ENCODE data around the gene MYL5. TPM values are rescaled to one million over a fixed set of nuclear protein-coding genes. Genes with fewer than 3 reads are reported as not detected.
"Not testable (repeated sequence)": the region's sequence is repeated elsewhere in the genome, so short reads cannot be mapped to it uniquely, and the experiment has no call there.

Gene MYL5
- total RNA-seq, 1 donor from 2014 or later, result 17.8 TPM

DNA sequence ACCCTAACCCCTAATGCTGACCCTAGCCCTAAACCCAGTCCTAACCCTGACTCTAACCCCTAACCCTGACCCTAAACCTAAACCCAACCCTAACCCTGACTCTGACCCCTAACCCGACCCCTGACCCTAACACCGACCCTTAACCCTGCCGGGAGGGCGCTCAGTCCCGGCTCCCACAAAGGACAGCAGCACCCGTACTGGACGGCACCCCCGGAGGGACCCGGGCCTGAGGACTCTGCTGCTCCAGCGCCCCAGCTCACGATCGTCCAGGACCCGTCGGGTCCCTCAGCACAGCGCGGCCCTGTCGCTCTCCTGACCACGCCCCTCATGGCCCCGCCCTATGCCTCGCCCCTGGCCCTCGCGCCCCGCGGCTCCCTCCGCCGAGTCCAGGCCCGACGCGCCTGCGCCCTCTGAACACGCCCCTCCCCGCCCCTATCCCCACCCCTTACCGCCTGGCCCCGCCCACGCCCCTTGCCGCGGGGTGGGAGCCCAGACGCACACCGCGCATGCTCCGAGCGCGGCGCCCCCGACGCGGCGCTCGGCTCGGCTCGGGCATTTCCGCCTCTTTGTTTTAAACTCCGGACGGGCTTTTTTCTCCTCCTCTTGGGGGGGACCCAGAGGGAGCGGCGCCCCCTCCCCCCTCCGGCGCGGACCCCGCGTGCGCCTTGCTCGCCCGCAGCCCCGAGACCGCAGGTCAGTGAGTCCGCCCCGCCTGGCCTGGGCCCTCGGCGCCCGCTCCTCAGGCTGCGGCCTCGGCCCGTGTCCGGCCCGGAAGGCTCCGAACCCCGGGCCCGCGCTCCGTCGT is 31.1 kb downstream of the MYL5 start, which contains the start of gene PCGF3:
Gene PCGF3, plus strand, starts transcription at position 555 of the 805 bp plus-strand sequence. CDS start 27,849 bp downstream, outside the sequence.
- peak; percentile 96 for DNase-seq (ENCODE audit: low spot score)

DNA sequence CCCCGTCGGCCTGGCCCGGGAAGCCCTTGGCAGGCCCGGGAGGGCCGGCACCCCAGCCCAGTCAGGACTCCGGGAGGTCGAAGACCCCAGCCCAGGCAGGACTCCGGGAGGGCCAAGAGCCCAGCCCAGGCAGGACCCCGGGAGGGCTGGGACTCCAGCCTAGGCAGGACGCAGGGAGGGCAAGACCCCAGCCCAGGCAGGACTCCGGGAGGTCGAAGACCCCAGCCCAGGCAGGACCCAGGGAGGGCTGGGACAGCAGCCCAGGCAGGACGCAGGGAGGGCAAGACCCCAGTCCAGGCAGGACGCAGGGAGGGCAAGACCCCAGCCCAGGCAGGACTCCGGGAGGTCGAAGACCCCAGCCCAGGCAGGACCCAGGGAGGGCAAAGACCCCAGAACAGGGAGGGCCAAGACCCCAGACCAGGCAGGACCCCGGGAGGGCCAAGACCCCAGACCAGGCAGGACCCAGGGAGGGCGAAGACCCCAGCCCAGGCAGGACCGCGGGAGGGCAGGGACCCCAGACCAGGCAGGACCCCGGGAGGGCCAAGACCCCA is 31.8 kb downstream of the MYL5 start:
- DNase-seq (ENCODE audit: low spot score), result not testable (repeated sequence)

DNA sequence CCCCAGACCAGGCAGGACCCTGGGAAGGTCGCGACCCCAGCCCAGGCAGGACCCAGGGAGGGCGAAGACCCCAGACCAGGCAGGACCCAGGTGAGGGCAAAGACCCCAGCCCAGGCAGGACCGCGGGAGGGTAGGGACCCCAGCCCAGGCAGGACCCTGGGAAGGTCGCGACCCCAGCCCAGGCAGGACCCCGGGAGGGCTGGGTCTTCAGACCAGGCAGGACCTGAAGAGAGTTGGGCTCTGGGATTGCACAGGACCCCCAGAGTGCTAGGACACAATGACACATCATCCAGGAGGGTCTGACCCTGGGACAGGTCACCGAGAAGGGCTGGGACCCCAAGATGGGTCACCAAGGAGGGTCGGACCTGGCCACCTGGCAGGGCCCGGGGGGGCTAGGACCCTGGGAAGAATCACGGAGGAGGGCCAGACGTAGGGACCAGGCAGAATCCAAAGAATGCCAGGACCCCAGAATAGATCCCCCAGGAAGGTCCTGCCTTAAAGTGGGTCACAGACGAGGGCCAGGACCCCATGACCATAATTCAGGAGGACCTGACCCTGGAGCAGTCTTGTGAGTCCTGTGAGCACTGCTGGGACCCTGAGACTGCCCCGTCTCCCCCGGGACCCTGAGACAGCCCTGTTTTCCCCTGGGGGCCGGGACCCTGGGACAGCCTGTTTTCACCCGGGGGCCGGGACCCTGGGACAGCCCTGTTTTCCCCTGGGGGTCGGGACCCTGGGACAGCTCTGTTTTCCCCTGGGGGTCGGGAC is 32.7 kb downstream of the MYL5 start:
- no peak for DNase-seq (ENCODE audit: low spot score)

DNA sequence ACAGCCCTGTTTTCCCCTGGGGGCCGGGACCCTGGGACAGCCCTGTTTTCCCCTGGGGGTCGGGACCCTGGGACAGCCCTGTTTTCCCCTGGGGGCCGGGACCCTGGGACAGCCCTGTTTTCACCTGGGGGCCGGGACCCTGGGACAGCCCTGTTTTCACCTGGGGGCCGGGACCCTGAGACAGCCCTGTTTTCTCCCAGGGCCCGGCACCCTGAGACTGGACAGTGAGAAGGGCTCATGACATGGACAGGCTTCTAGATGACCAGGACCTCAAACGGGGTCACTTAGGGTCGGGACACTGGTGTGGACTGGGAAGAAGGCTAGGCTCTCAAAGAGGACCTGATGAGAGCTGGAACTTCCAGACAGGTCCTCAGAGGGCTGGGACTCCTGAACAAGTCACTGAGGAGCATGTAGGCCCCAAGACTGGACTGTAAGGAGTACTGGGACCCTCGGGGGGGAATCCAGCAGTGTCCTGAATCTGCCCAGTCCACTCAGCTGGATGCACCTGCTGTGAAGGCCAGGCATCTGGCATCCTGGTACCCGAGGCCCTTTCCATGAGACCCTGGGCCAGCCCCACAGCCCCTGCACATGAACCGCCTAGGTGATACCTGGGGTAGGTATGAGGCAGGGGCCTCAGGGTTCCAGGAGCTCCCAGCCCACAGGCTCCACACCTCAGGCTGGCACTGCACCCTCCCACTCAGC is 33.7 kb downstream of the MYL5 start:
- no peak for DNase-seq (ENCODE audit: low spot score)

DNA sequence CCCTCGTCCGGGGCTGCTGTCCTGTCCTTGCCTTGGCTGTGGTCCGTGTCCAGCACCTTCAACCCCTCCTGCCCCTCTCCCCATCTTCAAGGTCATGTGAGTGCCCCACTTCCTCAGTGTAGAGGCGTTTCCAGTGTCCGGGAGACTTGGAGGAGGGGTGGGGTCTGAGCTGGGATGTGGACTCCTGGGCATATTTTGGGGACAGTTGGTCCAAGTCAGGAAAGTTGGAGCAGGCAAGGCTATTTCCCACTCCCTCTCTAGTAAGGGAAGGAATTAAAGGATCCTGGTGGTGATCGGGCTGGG is 34.2 kb downstream of the MYL5 start:
- DNase-seq (ENCODE audit: low spot score), result no peak

DNA sequence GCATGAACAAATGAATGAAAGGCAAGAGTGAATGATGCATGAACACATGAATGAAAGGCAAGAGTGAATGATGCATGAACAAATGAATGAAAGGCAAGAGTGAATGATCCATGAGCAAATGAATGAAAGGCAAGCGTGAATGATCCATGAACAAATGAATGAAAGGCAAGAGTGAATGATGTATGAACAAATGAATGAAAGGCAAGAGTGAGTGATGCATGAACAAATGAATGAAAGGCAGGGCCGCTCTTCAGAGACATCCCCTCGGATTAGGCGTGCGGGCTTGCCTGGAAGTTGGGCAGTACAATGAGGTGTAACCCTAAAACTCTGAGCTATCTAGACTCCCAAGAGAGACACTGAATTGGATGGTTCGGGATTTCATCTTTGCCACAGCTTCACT is 35.0 kb downstream of the MYL5 start:
- no peak for DNase-seq (ENCODE audit: low spot score)

DNA sequence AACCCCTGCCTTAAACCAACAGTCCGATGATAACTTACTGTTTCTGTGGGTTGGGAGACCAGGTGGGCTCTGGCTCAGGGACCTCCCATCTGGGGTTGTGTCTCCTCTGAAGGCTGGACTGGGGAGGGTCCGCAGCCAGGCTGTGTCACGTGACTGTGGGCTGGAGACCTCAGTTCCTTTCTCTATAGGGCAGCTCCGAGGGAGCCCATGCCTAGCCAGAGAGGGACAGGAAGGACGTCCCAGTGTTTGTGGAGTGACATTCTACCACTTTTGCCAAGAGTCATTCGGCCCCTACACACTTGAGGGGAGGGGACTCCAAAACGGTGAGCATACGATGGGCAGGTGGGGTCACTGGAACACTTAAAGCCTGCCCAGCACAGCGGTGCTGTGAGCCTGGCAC is 35.8 kb downstream of the MYL5 start:
- DNase-seq (ENCODE audit: low spot score), result no peak

DNA sequence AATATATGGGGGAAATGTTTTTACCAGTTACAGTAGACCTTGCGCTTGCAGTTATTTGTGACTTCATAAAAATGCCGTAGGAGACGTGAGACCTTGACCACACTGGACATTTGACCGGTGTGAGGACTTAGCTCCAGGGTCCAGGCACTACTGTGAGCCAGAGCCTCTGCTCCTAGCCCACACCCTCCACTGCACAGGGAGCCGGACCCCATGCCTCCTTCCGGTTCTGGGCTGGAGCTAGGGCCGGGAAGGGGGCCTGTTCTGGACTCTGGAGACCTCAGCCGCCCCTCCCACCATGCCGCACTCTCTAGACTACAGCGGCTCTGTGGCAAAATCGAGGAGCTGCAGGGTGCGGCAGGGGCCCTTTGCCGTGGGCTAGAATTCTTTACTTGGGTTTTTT is 36.6 kb downstream of the MYL5 start:
- no peak for DNase-seq (ENCODE audit: low spot score)

DNA sequence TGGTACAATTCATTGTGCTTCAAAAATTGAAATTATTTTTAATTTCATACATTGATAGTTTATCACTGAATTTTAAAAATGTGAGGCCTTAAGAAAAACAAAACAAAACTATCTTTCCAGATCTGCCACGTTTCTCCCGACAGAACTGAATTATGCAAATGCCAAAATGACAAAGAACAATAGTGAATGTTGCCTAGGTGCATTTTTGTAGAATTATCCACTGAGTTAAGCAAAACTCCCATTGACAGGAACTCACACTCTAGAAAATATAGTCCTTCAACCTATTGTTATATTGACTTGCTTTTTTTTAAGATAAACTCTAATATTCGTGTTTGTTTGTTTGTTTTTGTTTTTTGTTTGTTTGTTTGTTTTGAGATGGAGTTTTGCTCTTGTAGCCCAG is 37.8 kb downstream of the MYL5 start:
- DNase-seq (ENCODE audit: low spot score), result no peak

DNA sequence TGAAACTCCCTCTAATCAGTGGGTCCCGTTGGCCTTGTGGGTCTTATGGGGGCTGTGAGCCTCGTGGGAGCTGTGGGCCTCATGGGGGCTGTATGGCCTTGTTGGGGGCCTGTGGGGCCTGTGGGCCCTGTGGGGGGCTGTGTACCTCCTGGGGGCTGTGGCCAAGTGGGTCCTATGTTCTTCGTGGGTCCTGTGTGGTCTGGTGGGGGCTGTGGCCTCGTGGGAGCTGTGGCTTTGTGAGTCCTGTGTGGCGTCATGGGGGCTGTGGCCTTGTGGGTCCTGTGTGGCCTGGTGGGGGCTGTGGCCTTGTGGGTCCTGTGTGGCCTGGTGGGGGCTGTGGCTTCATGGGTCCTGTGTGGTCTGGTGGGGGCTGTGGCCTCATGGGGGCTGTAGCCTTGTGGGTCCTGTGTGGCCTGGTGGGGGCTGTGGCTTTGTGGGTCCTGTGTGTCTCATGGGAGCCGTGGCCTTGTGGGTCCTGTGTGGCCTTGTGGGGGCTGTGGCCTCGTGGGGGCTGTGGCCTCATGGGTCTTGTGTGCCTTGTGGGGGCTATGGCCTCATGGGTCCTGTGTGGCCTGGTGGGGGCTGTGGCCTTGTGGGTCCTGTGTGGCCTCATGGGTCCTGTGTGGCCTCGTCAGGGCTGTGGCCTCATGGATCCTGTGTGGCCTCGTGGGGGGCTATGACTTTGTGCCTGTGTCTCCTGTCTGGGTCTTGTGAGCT is 38.7 kb downstream of the MYL5 start:
- no peak for DNase-seq (ENCODE audit: low spot score)

DNA sequence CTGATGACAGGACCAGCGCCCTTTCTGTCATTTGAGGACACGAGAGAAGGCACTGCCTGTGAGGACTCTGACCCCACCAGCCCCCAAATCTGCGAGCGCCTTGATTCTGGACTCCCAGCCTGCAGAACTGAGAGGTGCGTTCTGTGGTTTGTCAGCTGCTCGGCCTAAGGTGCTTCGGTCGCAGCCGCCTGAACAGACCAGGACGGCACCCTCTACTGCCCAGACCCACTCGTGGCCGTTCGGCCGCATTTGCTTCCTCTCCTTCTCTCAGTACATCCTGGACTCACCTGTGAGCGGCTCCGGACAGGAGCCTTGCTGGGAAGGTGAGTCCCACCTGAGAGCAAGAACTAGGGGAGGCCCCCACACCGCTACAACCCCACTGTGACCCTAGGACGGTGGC is 39.7 kb downstream of the MYL5 start:
- DNase-seq (ENCODE audit: low spot score), result no peak

DNA sequence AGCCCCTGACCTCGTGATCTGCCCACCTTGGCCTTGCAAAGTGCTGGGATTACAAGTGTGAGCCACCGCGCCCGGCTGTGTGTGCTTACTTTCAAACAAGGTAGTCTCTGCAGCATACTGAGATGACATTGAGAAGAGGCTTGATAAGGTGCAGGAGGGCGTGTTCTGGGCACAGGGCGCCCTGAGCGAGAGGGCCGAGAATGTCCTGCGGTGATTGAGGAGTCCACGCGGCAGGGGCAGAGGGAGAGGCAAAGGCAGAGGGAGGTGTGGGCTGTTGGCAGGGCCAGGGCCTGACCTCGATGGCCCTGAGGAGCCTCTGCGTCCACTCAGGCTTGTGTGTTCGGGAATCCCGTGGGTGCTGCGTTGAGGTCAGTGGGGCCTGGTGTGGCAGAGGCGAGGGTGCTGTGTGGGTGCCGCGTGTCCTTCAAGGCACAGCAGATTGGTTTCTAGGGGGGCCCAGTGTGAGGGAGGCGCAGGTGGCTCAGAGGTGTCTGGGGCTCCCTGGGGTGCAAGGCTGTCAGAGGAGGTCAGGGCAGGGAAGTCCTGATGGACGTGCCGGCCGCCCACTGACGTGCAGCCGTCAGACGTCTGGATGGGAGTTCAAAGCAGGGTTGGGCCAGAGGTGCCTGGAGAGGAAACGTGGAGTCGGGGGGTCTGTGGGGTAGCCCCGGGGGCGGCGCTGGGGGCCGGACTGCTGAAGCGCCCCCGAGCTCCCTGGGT is 43.4 kb downstream of the MYL5 start:
- DNase-seq (ENCODE audit: low spot score), result no peak

DNA sequence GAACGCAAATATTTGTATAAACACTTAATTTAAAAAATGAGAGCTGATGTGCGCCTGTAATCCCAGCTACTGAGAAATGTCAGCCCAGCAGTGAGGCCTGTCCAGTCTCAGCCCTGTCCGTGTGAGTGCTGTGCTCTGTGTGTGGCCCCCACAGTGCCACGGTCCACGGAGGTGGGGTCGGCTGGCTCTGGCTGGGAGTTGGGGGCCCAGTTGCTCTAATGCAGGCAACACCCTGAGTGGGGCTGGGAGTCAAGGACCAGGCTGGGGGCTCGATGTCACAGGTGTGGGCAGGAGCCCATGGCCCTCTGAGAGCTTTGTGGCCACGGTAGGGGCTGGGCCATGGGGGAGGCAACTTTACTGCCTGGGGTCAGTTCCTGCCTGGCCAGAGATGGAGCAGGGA is 44.1 kb downstream of the MYL5 start:
- DNase-seq (ENCODE audit: low spot score), result no peak

DNA sequence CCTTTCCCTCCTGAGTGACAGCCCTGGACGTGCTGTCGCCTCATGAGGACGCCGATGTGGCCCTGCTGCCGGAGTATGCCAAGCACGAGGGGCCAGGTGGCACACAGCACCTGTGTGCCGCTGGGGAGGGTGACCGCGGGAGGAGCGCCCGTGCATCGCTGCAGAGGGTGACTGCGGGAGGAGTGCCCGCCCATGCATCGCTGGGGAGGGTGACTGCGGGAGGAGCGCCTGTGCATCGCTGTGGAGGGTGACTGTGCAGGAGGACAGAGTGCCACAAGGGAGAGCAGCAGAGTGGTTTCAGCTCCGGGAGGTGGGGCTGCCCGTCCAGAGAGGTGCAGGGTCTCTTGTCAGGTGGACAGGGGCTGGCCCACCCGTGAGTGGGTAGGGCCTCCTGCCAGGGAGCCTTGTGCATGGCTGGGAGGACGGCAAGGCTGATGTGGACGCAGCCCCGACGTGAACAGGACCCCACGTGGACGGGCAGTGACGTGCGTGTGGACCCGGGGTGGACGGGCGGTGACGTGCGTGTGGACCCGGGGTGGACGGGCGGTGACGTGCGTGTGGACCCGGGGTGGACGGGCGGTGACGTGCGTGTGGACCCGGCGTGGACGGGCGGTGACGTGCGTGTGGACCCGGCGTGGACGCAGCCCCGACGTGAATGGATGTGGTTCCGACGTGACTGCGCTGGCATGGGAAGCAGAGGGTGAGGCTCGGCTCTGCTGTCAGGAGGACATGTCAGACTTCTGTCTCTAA is 45.9 kb downstream of the MYL5 start:
- DNase-seq (ENCODE audit: low spot score), result no peak

DNA sequence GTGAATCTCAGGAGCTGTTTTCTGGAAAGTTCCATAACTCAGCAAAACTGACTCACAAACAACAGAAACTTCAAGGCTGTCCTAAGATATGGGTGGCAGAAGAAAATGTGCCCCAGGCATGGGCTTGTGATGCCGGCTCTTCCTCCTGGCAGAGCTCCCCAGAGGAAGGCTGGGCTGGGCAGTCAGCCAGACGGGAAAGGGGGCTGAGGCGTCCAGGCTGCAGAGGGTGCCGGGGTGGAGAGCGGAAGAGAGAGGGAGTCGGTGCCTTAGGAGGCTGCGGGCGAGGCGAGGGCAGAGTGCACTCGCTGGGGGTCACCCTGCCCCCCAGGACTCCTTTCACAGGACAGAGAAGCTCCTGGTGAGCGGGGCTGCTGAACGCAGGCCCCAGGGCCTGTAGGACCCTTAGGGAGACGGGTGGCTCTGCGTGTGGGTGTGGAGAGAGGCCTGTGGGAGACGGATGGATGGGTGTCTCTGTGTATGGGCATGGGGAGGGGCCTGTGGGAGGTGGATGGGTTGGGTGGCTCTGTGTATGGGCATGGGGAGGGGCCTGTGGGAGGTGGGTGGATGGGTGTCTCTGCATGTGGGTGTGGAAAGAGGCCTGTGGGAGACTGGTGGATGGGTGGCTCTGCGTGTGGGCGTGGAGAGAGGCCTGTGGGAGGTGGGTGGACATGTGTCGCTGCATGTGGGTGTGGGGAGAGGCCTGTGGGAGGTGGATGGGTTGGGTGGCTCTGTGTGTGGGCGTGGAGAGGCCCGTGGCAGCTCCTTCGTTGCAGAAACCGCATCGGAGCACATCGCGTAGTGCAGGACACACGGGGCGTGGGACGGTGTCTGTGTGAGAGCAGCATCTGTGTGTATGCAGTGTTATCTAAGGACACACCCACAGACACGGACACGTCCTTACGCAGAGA is 47.2 kb downstream of the MYL5 start:
- no peak for DNase-seq (ENCODE audit: low spot score)

DNA sequence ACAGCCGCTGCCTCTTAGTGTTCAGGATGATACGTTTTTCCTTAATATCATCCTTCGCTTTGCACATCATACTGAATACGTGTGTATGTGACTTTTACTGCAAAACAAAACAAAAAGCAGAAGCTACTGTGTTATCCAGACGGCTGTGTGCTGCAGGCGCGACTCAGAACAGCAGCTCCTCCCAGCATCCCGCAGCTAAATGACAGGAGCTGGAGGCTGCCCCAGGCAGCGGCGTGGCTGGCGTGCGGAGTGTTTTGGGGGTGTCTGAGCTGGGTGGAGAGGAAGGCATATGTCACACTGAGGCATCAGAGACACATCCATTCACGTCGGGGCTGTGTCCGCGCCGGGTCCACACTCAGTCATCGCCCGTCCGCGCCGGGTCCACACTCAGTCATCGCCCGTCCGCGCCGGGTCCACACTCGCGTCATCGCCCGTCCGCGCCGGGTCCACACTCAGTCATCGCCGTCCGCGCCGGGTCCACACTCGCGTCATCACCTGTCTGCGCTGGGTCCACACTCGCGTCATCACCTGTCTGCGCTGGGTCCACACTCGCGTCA is 47.9 kb downstream of the MYL5 start:
- no peak for DNase-seq (ENCODE audit: low spot score)

DNA sequence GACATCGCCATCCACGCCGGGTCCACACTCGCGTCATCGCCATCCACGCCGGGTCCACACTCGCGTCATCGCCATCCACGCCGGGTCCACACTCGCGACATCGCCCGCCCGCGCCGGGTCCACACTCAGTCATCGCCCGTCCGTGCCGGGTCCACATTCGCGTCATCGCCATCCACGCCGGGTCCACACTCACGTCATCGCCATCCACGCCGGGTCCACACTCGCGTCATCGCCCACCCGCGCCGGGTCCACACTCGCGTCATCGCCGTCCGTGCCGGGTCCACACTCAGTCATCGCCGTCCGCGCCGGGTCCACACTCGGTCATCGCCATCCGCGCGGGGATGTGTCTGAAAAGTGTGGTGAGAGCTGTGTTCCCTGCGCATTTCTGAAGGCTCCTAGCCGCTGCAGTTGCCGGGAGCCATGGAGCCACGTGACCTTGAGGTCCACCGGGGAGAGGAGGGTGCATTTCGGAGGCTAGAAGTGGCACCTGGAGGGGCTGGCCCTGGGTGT is 48.6 kb downstream of the MYL5 start:
- no peak for DNase-seq (ENCODE audit: low spot score)

DNA sequence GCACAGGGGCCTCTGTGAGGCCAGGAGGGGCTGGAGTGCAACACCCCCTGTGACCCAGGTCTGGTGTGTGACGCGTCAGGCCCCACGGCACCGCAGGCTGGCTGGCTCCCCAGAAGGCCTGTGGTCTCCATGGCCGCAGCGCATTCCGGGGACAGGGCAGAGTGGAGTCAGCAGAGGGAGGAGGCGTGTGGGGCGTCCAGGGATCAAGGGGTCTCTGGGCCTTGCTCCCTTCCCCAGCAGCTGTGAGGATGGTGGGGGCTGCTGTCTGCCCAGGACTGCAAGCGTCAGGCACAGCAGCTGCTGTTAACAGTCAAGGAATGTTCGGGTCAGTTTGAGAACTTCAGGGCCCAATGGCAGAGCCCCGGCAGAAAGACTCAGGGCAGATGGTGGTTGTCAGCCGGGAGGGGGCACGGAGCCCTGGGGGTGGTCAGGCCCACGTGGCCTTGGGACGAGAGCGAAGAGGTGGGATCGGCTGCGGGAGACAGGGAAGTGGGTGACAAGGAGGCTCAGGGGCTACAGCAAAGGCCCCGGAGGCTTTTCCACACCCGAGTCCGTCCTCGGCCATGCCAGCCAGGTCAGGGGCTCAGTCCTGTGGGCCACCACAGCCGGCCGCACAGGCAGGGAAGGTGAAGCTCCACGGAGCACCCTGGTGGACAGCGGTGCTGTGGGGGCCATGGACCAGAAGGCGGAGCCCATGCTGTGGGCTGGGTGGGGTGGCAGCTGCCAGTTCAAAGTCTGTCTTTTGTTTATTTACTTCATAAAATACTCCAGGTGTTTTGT is 49.6 kb downstream of the MYL5 start:
- DNase-seq (ENCODE audit: low spot score), result no peak
